Stimulated activated memory B cell treated with anti-CD40 and anti-IgM and Interleukin-4, amounts not matched to agents 10 μg/mL and 1 μg/mL and 100 μg/mL, for 72 hours (primary cell): ENCODE results near the gene DZIP1L.

Source experiments
- ATAC-seq: fragments of 150-1000 bp; cut with Tn5 transposase; 2 replicates; pipeline ENCODE4 v1.10.0; 2021
- H3K27ac Mint-ChIP-seq: one replicate; pipeline ENCODE4 v1.8.0; 2022; ENCODE audit warnings: mild to moderate bottlenecking, mixed read lengths
- H3K27me3 Mint-ChIP-seq: one replicate; pipeline ENCODE4 v1.8.0; 2022; ENCODE audit warnings: mixed read lengths
- H3K36me3 Mint-ChIP-seq: one replicate; pipeline ENCODE4 v1.8.0; 2022; ENCODE audit warnings: mixed read lengths
- H3K4me1 Mint-ChIP-seq: one replicate; pipeline ENCODE4 v1.8.0; 2022; ENCODE audit warnings: mixed read lengths
- H3K4me3 Mint-ChIP-seq: one replicate; pipeline ENCODE4 v1.8.0; 2022; ENCODE audit warnings: mild to moderate bottlenecking, moderate library complexity, mixed read lengths
- H3K9me3 Mint-ChIP-seq: one replicate; pipeline ENCODE4 v1.8.0; 2022; ENCODE audit warnings: mixed read lengths

The DZIP1L gene

GRCh38 chr3:138042043-138042442 lies 73.4 kb downstream of the DZIP1L start:
- peaks cover 64% of the 10 kb centered on the region for H3K27me3 Mint-ChIP-seq
- no peaks in the 10 kb centered on the region for H3K4me1 Mint-ChIP-seq
- H3K27ac Mint-ChIP-seq = no peak overlapping the region
- H3K9me3 Mint-ChIP-seq = no peaks in the 10 kb centered on the region
- no peak overlapping the region for H3K4me3 Mint-ChIP-seq
- H3K36me3 Mint-ChIP-seq = no peaks in the 10 kb centered on the region
- no peak for ATAC-seq

- no peak for ATAC-seq
- Mint-ChIP-seq H3K27ac (no peak overlapping the region), H3K4me1 (no peaks in the 10 kb centered on the region), H3K27me3 (peaks cover 52% of the 10 kb centered on the region), H3K9me3 (no peaks in the 10 kb centered on the region), H3K4me3 (no peak overlapping the region), H3K36me3 (no peaks in the 10 kb centered on the region)
These were observed 76.5 kb downstream of the DZIP1L start for GRCh38 chr3:138038725-138039462.

GRCh38 chr3:138036572-138036971 lies 78.8 kb downstream of the DZIP1L start:
- Mint-ChIP-seq H3K4me1 (no peaks in the 10 kb centered on the region), H3K27me3 (peaks cover 55% of the 10 kb centered on the region), H3K36me3 (no peaks in the 10 kb centered on the region), H3K27ac (no peak overlapping the region), H3K9me3 (no peaks in the 10 kb centered on the region), H3K4me3 (no peak overlapping the region)
- ATAC-seq = peak; percentile 47

DNA sequence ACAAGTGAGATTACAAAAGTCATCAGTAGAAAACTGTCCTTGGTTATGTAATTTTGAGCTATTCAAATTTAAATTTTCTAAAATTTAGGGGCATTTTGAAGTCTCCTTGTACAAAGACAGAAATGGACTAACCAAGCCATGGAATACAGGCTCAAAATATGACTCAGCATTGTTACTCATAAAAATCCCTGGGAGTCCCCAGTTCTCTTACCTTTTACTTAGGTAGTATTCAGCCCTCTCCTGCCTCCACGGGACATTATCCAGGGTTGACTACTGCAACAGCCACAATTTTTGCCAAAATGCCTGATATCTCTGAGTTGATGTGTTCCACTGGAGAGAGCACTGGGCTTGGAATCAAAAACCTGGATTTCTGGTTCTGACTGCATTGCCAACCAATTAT lies 80.5 kb downstream of the DZIP1L start:
- Mint-ChIP-seq H3K27me3 (peaks cover 46% of the 10 kb centered on the region), H3K36me3 (no peaks in the 10 kb centered on the region)

GRCh38 chr3:138033202-138033691 lies 82.2 kb downstream of the DZIP1L start:
- no peaks in the 10 kb centered on the region for H3K36me3 Mint-ChIP-seq
- ATAC-seq = no peak

More for the DNA sequence above, 80.5 kb downstream of the DZIP1L start:
- no peaks in the 10 kb centered on the region for H3K9me3 Mint-ChIP-seq
- no peaks in the 10 kb centered on the region for H3K4me1 Mint-ChIP-seq
- no peak for ATAC-seq
- no peak overlapping the region for H3K27ac Mint-ChIP-seq
- H3K4me3 Mint-ChIP-seq = no peak overlapping the region

DNA sequence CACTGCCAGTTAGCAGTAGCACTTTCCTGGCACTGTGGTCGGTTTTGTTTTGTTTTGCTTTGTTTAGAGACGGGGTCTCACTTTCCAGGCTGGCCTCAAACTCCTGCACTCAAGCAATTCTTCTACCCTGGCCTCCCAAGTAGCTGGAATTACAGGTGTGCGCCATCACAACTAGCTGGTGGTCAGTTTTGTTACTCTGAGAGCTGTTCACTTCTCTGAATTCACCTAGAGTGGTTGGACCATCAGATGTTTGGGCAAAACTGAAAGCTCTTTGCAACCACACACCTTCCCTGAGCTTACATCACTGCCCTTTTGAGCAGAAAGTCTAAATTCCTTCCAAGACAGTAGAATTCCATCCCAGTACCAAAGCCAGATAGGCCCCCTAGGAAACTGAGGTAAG lies 82.8 kb downstream of the DZIP1L start:
- ATAC-seq = no peak
- Mint-ChIP-seq H3K4me3 (no peak overlapping the region), H3K4me1 (no peaks in the 10 kb centered on the region), H3K36me3 (no peaks in the 10 kb centered on the region), H3K27ac (no peak overlapping the region), H3K27me3 (peaks cover 24% of the 10 kb centered on the region), H3K9me3 (no peaks in the 10 kb centered on the region)

More at GRCh38 chr3:138033202-138033691, 82.2 kb downstream of the DZIP1L start:
- H3K27ac Mint-ChIP-seq = no peak overlapping the region
- H3K4me1 Mint-ChIP-seq = no peaks in the 10 kb centered on the region
- H3K27me3 Mint-ChIP-seq = peaks cover 31% of the 10 kb centered on the region
- no peak overlapping the region for H3K4me3 Mint-ChIP-seq
- H3K9me3 Mint-ChIP-seq = no peaks in the 10 kb centered on the region

DNA sequence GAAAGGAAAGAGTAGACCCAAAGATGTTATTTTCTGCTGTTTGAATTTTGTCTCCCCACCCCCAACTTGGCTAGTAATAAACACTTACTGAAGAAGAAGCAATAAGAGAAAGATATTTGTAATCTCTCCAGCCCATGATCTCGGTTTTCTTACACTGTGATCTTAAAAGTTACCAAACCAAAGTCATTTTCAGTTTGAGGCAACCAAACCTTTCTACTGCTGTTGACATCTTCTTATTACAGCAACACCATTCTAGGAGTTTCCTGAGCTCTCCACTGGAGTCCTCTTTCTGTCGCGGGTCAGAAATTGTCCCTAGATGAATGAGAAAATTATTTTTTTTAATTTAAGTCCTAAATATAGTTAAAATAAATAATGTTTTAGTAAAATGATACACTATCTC lies 83.9 kb downstream of the DZIP1L start:
- Mint-ChIP-seq H3K27me3 (peaks cover 20% of the 10 kb centered on the region), H3K4me3 (no peak overlapping the region), H3K4me1 (no peaks in the 10 kb centered on the region), H3K9me3 (no peaks in the 10 kb centered on the region), H3K36me3 (no peaks in the 10 kb centered on the region), H3K27ac (no peak overlapping the region)
- ATAC-seq = no peak

DNA sequence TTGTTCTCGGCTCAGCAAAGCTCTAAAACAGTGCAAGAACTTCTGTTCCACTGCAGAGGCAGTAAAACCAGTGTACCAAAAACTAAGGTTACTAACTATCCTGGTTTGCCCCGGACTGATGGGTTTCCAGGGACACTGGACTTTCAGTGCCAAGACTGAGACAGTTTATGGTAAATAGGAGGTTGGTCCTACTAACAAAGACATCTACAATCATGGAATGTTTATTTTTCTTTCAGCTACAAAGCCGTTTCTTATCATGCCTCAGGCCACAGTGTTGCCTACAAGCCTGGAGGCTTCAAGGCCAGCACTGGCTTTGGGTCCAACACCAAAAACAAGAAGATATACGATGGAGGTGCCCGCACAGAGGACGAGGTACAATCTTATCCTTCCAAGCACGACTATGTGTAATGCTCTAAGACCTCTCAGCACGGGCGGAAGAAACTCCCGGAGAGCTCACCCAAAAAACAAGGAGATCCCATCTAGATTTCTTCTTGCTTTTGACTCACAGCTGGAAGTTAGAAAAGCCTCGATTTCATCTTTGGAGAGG lies 84.6 kb downstream of the DZIP1L start:
- Mint-ChIP-seq H3K9me3 (no peaks in the 10 kb centered on the region), H3K4me3 (no peak overlapping the region), H3K4me1 (no peaks in the 10 kb centered on the region), H3K27me3 (peaks cover 26% of the 10 kb centered on the region), H3K27ac (no peak overlapping the region), H3K36me3 (no peaks in the 10 kb centered on the region)
- no peak for ATAC-seq

GRCh38 chr3:138027821-138028220 lies 87.6 kb downstream of the DZIP1L start:
- H3K4me3 Mint-ChIP-seq = no peak overlapping the region
- no peaks in the 10 kb centered on the region for H3K9me3 Mint-ChIP-seq
- H3K4me1 Mint-ChIP-seq = no peaks in the 10 kb centered on the region
- peaks cover 21% of the 10 kb centered on the region for H3K27me3 Mint-ChIP-seq
- H3K27ac Mint-ChIP-seq = no peak overlapping the region
- H3K36me3 Mint-ChIP-seq = no peaks in the 10 kb centered on the region
- ATAC-seq = no peak

GRCh38 chr3:138025553-138025952 lies 89.9 kb downstream of the DZIP1L start:
- Mint-ChIP-seq H3K27ac (no peak overlapping the region), H3K36me3 (no peaks in the 10 kb centered on the region), H3K4me3 (no peak overlapping the region), H3K9me3 (no peaks in the 10 kb centered on the region), H3K27me3 (peaks cover 10% of the 10 kb centered on the region), H3K4me1 (no peaks in the 10 kb centered on the region)
- no peak for ATAC-seq

- H3K27me3 Mint-ChIP-seq = peaks cover 10% of the 10 kb centered on the region
- no peaks in the 10 kb centered on the region for H3K4me1 Mint-ChIP-seq
- H3K4me3 Mint-ChIP-seq = no peak overlapping the region
- ATAC-seq = no peak
- no peak overlapping the region for H3K27ac Mint-ChIP-seq
- H3K9me3 Mint-ChIP-seq = no peaks in the 10 kb centered on the region
- H3K36me3 Mint-ChIP-seq = no peaks in the 10 kb centered on the region
These were observed 91.7 kb downstream of the DZIP1L start for GRCh38 chr3:138023754-138024153.

- no peaks in the 10 kb centered on the region for H3K27me3 Mint-ChIP-seq
- H3K4me3 Mint-ChIP-seq = no peak overlapping the region
- no peak for ATAC-seq
- H3K9me3 Mint-ChIP-seq = no peaks in the 10 kb centered on the region
- H3K4me1 Mint-ChIP-seq = no peaks in the 10 kb centered on the region
- no peaks in the 10 kb centered on the region for H3K36me3 Mint-ChIP-seq
- no peak overlapping the region for H3K27ac Mint-ChIP-seq
These were observed 95.9 kb downstream of the DZIP1L start for GRCh38 chr3:138019281-138020069.

DNA sequence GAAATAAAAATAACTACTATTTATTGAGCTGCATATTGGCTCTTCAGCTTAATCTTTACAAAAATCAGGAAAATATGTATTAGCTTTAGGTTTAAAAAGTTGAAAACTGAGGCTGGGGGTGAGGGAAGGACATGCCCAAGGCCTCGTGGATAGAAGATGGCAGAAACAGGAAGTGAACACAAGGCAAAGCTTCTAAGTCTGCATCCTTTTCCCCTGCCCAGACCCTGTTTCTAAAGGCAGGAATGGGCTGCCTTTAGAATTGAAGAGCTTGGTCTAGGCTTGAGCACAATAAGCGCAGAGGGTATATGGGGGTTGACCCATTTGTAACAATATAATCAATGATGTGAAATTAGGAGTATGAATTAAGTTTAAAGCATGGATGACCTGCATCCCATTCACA lies 99.3 kb downstream of the DZIP1L start:
- no peaks in the 10 kb centered on the region for H3K36me3 Mint-ChIP-seq
- no peak overlapping the region for H3K27ac Mint-ChIP-seq
- ATAC-seq = no peak
- no peaks in the 10 kb centered on the region for H3K4me1 Mint-ChIP-seq
- H3K27me3 Mint-ChIP-seq = no peaks in the 10 kb centered on the region
- no peak overlapping the region for H3K4me3 Mint-ChIP-seq
- no peaks in the 10 kb centered on the region for H3K9me3 Mint-ChIP-seq

DNA sequence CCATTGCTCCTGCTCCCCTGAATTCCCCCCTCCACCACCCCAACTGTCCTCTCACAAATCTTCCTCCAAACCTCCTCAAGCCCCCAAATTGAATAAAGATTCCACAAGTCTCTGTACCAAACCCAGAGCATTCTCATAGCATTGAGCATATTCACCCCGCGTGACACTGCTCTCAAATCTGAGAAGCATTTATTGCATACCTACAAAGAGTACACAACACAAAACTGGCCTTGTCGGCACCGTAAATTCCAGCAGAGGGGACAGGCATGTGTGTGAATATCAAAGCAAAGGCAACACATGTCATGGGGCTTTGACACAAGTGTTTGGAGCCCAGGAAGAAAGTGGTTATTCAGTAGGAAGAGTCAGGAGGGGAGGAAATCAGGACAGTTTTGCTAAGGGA lies 102.9 kb downstream of the DZIP1L start:
- Mint-ChIP-seq H3K27me3 (no peaks in the 10 kb centered on the region), H3K36me3 (no peaks in the 10 kb centered on the region), H3K27ac (no peak overlapping the region), H3K4me1 (no peaks in the 10 kb centered on the region), H3K9me3 (no peaks in the 10 kb centered on the region), H3K4me3 (no peak overlapping the region)
- ATAC-seq = no peak
